HG03066 (cell line): ENCODE data around the gene KRTAP5-7.
"Not testable (repeated sequence)": the region's sequence is repeated elsewhere in the genome, so short reads cannot be mapped to it uniquely, and the experiment has no call there.

ENCODE experiments used
- ATAC-seq: cut with Tn5 transposase; IDR thresholded peaks from one replicate; pipeline ENCODE4 v1.9.1; 2021; ENCODE audit warnings: low read depth; ENCODE audit not compliant: unreplicated experiment

Gene KRTAP5-7

DNA sequence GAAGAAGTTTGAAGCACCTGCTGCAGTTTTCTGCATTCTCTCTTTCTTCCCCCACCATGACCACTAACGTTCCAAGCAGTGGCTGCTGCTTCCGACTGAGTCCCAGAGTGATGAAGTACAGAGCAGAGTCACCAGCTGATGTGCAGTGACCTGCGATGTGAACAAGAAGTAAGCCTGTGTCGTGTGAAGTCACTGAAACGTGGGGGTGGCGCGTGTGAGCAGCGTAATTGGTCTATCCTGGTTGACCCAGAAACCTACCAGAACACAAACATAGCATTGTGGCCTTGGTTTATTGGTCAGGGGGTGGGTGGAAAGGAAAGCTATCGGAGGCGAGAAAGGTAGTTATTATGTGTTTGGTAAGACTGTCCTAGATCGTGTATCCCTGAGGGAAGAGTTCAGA is 3.5 kb downstream of the KRTAP5-7 start:
- no peak for ATAC-seq

DNA sequence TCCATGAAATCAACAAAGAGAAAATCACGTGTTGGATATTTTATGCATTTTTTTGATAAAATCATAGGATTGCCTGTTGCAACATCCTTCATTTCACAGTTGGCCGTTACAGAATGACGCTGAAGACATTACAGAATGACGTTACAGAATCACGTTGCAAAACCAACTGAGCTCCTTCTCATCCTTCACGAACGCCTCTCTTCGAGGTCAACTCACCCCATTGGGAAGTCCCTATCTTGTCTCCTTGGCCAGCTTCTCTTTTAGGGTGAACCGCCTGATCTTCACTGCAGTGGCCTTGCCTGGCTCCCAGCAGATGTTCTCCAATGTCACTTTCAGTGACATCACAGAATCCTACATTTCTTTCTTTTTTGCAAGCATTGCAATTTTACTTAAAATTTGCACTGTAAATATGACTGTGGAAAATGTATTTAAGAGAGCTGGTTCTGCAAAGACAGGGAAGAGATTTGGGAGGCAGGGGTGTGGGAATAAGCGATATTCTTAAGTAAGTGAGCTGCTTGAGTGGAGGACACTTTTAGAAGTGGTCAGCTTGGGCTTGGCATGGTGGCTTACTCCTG is 5.1 kb downstream of the KRTAP5-7 start:
- no peak for ATAC-seq

DNA sequence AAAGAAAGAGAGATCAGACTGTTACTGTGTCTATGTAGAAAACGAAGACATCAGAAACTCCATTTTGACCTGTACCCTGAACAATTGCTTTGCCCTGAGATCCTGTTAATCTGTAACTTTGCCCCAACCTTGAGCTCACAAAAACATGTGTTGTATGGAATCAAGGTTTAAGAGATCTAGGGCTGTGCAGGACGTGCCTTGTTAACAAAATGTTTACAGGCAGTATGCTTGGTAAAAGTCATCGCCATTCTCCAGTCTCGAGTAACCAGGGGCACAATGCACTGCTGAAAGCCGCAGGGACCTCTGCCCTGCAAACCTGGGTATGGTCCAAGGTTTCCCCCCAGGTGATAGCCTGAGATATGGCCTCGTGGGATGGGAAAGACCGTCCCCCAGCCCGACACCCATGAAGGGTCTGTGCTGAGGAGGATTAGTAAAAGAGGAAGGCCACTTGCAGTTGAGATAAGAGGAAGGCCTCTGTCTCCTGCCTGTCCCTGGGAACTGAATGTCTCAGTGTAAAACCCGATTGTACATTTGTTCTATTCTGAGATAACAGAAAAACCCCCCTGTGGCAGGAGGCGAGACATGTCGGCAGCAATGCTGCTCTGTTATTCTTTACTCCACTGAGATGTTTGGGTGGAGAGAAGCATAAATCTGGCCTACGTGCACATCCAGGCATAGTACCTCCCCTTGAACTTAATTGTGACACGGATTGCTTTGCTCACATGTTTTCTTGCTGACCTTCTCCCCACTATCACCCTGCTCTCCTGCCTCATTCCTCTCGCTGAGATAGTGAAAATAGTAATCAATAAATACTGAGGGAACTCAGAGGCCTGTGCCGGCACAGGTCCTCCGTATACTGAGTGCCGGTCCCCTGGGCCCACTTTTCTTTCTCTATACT is 7.9 kb downstream of the KRTAP5-7 start:
- ATAC-seq = not testable (repeated sequence)

DNA sequence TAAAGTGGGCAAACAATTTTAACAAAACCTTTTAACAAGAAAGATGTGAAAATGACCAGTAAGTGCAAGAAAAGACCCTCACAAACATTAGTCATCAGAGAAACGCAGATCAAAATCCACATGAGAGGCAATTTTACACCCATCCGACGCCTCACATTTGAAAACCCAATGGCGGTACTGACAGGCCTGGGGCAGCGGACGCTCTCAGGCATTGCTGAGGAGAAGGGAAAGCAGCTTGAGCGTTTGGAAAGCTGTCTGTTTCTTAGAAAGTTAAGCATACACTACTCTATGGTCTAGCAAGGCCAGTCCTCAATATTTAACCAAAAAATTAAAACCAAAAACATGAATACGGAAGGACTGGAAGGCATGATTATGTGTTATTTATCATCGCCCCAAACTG is 8.8 kb downstream of the KRTAP5-7 start:
- no peak for ATAC-seq

DNA sequence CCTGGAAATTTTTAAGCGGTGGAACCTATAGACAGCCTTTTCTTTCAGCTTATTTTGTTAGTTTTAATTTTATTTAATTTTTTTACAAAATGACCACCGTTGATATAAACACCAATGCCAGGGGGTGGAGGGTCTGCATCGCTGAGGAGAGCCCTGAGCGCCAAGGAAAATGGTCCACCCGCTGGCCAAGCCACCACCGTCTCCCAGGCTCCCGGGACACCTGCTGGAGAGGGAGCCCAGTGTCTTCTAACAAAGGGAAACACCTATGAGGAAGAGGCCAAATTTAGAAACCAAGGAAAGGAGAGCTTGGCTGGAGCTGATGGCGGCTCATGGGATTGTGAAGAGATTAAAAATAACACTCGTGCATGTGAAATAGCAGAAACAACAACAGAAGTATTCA is 10.5 kb downstream of the KRTAP5-7 start:
- ATAC-seq = no peak

DNA sequence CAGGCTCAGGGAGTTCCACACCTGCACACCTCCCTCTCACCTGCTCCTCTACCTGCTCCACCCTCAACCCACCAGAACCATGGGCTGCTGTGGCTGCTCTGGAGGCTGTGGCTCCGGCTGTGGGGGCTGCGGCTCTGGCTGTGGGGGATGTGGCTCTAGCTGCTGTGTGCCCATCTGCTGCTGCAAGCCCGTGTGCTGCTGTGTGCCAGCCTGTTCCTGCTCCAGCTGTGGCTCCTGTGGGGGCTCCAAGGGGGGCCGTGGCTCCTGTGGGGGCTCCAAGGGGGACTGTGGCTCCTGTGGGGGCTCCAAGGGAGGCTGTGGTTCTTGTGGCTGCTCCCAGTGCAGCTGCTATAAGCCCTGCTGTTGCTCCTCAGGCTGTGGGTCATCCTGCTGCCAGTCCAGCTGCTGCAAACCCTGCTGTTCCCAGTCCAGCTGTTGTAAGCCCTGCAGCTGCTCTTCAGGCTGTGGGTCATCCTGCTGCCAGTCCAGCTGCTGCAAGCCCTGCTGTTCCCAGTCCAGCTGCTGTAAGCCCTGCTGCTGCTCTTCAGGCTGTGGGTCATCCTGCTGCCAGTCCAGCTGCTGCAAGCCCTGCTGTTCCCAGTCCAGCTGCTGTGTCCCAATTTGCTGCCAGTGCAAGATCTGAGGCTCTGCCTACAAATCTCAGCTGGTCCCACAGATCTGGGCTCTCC is 11.1 kb downstream of the KRTAP5-7 start, which contains the start of gene KRTAP5-8:
Gene KRTAP5-8 (plus strand): TSS at position 49 of the 689 bp plus-strand sequence. CDS start 31 bp downstream, at position 80.
- ATAC-seq = not testable (repeated sequence)

DNA sequence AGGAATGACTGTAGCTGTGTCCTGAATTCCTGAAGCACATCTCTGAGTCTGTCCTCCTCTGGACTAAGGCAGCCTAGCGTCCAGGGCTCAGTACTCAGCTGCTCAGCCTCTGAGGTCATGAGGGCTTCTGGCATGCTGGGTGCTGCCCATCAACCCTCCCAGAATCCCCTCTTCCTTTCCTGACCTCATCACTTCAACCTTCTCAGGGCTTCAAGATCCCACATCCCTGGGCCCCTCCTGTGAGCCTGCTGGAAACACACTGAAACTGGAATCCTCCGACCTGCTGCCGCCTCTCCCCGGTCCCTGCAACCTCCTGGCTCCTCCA is 11.6 kb downstream of the KRTAP5-7 start:
- no peak for ATAC-seq

DNA sequence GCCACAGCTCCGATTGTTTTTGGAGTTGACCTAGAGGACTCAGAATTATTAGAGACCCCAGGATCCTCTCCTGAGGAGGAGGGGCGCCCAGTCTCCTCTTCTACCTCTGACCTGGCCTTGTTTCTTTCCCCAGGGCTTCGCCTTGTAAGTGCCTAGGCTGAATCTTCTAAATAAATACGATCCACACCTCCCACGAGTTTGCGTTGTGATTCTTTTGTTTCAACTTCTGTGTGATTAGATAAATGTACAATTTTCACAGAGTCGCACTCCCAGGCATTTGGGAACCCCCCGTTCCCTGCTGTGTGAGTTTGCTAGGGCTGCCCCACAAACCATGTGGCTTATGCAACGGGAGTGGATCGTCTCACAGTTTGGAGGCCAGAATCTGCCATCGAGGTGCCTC is 11.9 kb downstream of the KRTAP5-7 start:
- no peak for ATAC-seq

DNA sequence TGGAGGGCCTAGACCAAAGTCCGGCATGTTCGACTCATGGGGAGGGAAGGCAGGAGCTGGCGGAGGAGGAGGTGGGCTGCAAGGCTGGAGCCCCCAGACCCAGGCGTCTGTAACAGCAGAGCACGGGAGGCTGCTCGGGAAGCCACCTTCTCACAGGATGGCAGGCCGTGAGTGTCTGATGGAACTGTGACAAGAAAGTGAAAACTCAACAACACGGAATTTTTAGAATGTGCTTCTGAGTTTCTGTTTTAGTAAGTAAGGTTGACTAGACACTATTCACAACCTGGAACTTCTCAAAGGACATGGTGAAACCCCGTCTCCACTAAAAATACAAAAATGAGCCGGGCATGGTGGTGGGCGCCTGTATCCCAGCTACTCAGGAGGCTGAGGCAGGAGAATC is 12.9 kb downstream of the KRTAP5-7 start:
- not testable (repeated sequence) for ATAC-seq

DNA sequence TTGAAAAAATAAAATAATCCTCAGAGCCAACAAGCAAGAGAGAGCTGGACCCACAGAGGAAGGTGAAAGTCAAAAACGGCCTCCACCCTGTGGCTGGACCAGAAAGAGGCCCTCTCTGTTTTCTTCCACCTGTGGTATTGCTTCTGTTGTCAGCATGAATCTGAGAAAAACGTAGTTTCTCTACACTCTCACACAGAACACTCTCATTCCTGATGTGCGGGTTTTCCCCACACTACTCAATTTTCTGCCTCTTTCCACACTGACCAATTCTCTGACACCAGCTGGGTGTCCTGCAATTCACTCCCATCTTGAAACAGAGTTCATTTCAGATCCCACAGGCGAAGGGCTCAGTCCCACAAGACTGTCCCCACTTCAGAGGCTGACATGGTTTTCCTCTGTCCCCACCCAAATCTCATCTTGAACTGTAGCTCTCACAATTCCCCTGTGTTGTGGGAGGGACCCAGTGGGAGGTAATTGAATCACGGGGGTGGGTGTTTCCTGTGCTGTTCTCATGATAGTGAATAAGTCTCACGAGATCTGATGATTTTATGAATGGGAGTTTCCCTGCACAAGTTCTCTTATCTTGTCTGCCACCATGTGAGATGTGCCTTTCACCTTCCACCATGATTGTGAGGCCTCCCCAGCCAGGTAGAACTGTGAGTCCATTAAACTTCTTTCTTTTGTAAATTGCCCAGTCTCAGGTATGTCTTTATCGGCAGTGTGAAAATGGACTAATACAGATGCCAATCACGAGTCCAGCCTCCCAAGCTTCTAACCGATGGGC is 13.6 kb downstream of the KRTAP5-7 start:
- ATAC-seq = not testable (repeated sequence)

DNA sequence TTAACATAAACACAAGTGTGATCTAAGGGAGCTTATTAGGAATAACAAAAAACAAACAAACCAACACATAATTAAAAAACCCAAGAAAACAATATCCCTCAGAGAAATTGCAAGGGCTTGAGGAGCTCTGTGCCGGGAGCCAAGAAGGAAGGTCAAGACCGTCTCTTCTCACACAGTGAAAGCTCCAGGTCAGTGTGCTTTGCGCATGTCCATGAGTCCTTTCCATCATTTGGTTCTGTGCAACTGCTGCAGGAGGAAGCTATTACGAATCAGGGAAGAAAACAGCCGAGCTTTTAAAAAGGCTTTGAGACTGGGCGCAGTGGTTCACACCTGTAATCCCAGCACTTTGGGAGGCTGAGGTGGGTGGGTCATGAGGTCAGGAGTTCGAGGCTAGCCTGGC is 15.3 kb downstream of the KRTAP5-7 start:
- no peak for ATAC-seq

DNA sequence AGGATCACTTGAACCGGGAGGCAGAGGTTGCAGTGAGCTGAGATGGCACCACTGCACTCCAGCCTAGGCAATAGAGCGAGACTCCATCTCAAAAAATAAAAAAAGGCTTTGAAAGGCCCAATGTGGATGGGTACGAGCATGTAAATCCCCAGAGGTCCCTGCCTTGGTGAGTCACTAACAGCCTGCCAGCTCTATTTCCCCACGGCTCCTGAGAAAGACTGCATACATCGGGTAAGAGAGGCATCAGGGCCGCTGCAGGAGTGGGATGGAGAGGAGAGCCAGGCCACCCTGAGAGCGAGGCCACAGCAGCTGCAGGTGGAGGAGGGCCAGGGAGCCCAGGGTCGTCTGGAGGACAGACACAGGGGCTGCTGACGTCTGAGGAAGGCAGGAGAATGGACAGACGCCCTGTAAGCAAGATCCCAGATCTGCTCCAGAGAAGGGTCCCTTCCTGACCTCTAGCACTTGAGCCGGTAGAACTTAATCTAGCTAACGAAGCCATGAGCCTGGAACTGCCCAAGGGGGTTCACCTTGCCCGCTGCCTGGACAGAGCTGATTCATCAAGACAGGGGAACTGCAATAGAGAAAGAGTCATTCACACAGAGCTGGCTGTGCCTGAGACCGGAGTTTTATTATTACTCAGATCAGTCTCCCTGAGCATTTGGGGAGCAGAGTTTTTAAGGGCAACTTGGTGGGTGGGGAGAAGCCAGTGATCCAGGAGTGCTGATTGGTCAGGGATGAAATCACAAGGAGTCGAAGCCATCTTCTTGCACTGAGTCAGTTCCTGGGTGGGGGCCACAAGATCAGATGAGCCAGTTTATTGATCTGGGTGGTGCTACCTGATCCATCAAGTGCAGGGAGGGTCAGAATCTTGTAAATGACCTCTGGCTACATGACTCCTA is 16.1 kb downstream of the KRTAP5-7 start:
- ATAC-seq = no peak

DNA sequence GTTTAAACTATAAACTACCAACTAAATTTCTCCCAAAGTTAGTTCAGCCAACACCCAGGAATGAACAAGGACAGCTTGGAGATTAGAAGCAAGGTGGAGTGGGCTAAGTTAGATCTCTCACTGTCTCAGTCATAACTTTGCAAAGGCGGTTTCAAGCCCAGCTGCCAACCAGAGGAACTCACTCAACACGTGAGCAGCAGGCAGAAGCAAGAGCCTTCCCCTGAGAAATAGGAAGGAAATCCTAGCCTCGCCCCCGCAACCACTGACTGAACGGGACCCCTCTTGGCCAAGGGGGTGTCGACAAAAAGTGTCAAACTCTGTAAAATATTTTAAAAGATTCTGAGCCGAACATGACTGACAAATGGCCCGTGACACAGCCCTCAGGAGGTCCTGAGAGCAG is 16.8 kb downstream of the KRTAP5-7 start:
- no peak for ATAC-seq

DNA sequence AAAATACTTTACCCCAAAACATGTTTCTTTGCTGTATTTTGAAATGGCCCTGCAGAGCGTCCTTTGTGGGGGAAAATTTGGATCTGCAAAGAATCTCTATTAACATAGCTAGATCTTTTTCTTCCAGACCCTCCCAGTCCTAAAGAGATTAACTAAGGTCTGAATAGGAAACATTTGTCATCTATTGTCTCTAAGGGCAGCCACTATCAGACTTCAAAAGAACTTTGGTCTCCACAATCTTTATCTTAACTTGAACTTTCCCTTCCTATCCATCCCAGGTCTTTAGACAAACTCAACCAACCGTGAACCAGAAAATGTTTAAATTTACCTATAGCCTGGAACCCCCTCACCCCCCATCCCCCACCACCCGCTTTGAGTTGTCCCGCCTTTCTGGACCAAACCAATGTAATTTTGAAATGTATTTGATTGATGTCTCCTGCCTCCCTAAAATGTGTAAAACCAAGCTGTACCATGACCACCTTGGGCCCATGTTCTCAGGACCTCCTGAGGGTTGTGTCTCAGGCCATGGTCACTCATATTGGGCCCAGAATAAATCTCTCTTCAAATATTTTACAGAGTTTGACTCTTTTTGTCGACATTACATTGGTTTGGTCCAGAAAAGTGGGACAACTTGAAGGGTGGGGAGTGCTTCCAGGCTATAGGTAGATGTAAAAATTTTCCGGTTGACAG is 17.6 kb downstream of the KRTAP5-7 start:
- no peak for ATAC-seq

DNA sequence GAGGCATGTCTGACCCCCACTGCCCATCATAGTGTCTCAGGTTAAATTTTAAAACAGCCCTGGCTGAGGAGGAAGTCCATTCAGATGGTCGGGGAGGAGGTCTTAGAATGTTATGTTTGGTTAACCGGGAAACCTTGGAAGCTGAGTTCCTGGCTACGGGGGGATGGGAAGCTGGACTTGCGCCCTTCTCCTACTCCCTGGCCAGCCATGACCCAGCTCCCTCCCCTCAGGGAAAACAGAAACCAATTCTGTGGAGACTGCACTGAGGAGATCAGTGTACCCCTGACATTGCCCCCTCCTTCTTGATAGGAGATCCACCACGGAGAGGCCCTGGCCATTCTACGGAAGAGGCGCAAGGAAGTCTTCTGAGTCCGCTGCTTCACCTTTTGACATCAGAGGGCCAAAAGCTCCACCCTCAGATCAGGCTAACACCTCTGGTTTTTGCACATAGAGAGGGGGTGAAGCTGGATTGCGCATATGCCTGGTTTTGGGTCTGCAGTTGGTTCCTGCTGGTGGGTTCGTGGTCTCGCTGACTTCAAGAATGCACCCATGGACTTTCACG is 18.4 kb downstream of the KRTAP5-7 start:
- ATAC-seq = no peak

DNA sequence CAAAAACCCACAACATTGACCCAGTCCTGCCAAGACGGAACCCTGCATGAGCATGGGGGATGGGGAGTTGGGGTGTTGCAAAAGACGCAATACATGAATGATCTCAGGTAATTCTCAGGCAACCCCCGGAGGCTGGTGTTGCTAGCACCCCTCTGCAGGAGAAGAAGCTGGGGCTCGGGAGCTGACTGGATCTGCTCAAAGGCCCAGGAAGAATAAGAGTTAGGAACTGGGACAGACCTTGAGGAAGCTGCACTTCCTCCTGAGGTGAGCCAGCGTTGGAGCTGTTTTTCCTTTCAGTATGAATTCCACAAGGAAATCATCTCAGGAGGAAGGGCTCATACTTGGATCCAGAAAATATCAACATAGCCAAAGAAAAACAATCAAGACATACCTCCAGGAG is 21.1 kb downstream of the KRTAP5-7 start, which contains the start of gene KRTAP5-9:
Gene KRTAP5-9 (plus strand): TSS at position 301 of the 400 bp plus-strand sequence. CDS start 238 bp downstream, outside the sequence.
- no peak for ATAC-seq

DNA sequence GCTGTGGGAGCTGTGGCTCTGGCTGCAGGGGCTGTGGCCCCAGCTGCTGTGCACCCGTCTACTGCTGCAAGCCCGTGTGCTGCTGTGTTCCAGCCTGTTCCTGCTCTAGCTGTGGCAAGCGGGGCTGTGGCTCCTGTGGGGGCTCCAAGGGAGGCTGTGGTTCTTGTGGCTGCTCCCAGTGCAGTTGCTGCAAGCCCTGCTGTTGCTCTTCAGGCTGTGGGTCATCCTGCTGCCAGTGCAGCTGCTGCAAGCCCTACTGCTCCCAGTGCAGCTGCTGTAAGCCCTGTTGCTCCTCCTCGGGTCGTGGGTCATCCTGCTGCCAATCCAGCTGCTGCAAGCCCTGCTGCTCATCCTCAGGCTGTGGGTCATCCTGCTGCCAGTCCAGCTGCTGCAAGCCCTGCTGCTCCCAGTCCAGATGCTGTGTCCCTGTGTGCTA is 21.7 kb downstream of the KRTAP5-7 start:
- ATAC-seq = no peak

DNA sequence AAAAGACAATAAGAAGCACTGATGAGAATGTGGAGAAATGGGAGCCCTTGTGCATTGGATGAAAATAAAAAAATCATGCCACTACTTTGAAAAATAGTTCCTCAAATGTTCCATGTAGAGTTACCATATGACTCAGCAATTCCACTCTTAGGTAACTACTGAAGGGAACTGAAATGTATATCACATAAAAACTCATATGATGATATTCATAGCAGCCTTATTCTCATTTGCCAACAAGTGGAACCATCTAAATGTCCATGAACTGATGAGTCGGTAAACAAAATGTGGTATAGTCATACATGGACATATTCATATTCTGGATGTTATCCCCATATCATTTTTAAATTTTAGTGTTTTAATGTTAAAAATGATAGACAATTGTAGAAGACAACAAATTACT is 24.6 kb downstream of the KRTAP5-7 start:
- ATAC-seq = no peak

DNA sequence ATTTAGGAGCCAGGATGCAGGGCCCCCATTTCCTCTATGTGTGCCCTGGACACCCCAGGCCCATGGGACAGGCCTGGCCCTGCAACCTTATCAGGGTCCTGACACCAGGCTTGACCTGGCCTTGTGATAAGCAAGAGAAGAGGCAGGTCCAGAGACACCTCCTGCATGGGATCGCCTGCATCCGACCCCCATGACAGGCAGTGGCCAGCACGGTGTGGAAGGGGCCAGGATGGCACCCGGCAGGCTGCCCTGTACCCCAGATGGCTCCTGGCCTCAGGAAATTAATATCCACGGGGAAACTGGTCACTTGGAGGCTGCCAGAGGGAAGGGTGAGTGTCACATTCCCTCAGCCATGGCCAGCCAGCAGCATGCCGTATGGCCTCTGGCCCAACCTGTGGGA is 27.9 kb downstream of the KRTAP5-7 start:
- ATAC-seq = no peak
